Measurements from ENCODE around the gene MYO18A.

DNA sequence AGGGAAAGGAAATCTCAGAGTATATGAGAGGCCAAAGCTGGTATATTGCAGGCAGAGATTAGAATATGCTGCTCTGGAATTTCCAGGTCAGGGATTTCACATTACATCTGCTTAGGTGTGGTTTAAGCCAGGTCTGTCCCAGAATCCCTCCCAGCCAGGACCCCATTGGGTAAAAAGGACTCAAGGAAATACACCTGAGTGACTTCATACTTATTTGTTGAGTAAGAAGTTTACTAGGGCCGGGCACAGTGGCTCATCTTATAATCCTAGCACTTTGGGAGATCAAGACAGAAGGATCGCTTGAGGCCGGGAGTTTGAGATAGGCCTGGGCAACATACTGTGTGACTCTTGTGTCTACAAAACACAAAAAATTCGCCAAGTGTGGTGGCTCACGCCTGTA is 130.0 kb downstream of the MYO18A start:
- no peak for TF ChIP-seq EZH2 (IDR thresholded peaks at IDR 0.05; ENCODE audit: insufficient read depth, low read length)
- TF ChIP-seq, protein P1, sequence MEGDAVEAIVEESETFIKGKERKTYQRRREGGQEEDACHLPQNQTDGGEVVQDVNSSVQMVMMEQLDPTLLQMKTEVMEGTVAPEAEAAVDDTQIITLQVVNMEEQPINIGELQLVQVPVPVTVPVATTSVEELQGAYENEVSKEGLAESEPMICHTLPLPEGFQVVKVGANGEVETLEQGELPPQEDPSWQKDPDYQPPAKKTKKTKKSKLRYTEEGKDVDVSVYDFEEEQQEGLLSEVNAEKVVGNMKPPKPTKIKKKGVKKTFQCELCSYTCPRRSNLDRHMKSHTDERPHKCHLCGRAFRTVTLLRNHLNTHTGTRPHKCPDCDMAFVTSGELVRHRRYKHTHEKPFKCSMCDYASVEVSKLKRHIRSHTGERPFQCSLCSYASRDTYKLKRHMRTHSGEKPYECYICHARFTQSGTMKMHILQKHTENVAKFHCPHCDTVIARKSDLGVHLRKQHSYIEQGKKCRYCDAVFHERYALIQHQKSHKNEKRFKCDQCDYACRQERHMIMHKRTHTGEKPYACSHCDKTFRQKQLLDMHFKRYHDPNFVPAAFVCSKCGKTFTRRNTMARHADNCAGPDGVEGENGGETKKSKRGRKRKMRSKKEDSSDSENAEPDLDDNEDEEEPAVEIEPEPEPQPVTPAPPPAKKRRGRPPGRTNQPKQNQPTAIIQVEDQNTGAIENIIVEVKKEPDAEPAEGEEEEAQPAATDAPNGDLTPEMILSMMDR (IDR thresholded peaks at IDR 0.05; ENCODE audit: insufficient read depth, low read depth, low read length), result no peak
